Measurements from ENCODE around the gene DIAPH2.

GRCh38 chrX:96841325-96841724, 156.7 kb downstream of the DIAPH2 start:
- TF ChIP-seq SETDB1 (CRISPR knock-in tag; IDR thresholded peaks at IDR 0.05; ENCODE audit: borderline replicate concordance) (no peak), ZFP36 (IDR thresholded peaks at IDR 0.05; ENCODE audit: borderline replicate concordance, low read depth, low read length, partially characterized antibody) (no peak), ZNF224 (CRISPR knock-in tag; IDR thresholded peaks at IDR 0.05) (no peak), CTCF (CRISPR knock-in tag; IDR thresholded peaks at IDR 0.05) (no peak), ZNF124 (CRISPR knock-in tag; IDR thresholded peaks at IDR 0.05) (no peak), JUND (CRISPR knock-in tag; IDR thresholded peaks at IDR 0.05) (no peak), GABPB1 (CRISPR knock-in tag; IDR thresholded peaks at IDR 0.05) (no peak), ZNF678 (CRISPR knock-in tag; IDR thresholded peaks at IDR 0.05) (no peak), ZNF503 (CRISPR knock-in tag; IDR thresholded peaks at IDR 0.05) (no peak), ZNF609 (CRISPR knock-in tag; IDR thresholded peaks at IDR 0.05; ENCODE audit: borderline replicate concordance) (no peak), BRCA1 (CRISPR knock-in tag; IDR thresholded peaks at IDR 0.05) (no peak)

Measured in HepG2 (cell line).